Stimulated activated CD4-positive, alpha-beta T cell treated with anti-CD3 and anti-CD28 coated beads, TNF-alpha, amount 100 ng/mL, for 1 hour (primary cell): ENCODE results near the gene MBD6.
A peak's percentile ranks its signal among the peaks of the same experiment; 100 is the strongest.

Experiments used
- DNase-seq, 3 donors: peaks; one replicate each; pipeline ENCODE4 v3.0.0-alpha.2; 2020; ENCODE audit warnings: low read depth in 3 of 3, low spot score in 1 of 3

Gene MBD6

DNA sequence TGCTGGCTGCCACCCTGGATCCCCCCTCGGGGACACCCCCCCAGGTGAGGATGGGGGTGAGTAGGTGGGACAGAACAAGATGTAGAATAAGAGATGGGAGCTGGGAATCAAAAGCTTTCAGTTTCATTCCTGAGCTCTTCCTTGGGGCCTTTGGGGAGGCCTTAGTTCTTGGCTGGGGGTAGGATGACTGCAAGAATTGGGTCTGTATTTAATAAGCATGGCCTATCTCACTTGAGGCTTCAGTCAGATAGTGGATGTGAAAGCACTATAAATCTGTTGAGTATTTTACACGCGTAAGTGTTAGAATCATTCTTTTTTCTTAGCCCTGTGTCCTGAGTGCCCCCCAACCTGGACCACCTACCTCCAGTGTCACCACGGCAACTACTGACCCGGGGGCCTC is 4.6 kb downstream of the MBD6 start:
- no peak for DNase-seq

DNA sequence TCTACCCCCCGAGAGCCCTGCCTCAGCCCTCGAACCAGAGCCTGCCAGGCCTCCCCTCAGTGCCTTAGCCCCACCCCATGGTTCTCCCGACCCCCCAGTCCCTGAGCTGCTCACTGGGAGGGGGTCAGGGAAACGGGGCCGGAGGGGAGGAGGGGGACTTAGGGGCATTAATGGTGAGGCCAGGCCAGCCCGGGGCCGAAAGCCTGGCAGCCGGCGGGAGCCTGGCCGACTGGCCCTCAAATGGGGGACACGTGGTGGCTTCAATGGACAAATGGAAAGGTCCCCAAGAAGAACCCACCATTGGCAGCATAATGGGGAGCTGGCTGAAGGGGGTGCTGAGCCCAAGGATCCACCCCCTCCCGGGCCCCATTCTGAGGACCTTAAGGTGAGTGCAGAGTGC is 5.6 kb downstream of the MBD6 start:
- DNase-seq = no peak

DNA sequence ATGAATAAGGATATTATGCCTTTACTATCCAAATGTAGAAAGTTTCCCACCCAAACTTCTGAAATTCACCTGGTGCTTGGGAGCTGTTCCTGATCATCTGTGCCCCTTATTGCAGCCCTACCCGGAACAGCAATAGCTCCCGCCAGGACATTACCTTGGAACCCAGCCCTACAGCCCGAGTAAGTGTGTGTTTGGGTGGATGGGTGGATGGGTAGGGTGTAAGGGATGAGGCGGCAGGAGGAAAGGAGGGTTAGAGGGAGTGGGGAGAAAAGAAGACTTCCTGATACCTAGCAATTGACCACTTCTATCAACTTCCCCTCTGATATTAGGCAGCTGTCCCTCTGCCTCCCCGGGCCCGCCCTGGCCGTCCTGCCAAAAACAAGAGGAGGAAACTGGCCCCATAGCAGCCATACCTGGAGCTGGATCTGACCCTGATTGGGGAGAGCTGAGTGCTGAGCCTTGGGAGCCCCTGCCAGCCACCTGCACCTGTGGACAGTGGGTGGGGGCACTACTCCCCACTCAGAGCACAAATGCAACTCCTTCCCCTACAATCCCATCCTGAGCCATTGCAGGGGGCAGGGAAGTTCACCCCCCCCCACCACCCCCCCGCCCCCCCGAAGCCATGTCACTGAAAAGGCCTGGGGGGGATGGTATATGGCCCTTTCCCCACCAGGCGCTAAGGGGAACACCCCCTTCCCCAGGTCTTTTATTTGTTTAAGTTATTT is 6.4 kb downstream of the MBD6 start:
- no peak for DNase-seq

DNA sequence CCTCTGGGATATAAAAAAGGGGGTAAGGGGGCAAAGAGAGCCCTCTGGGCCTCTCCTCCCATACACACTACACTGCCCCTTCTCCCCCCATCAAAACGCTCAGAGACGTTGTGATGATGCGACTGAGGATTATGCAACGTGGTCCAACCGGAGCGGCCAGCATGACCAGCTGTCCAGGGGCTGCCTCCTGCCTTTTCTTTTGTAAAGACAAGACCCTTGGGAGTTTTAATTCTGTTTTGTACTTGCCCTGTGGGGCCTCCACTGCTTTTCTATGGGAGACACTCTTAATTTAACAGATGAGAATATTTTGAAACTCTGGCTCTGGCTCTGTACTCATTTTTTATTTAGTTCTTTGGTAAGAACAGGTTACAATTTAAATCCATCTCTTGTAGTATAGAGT is 7.2 kb downstream of the MBD6 start:
- no peak for DNase-seq

DNA sequence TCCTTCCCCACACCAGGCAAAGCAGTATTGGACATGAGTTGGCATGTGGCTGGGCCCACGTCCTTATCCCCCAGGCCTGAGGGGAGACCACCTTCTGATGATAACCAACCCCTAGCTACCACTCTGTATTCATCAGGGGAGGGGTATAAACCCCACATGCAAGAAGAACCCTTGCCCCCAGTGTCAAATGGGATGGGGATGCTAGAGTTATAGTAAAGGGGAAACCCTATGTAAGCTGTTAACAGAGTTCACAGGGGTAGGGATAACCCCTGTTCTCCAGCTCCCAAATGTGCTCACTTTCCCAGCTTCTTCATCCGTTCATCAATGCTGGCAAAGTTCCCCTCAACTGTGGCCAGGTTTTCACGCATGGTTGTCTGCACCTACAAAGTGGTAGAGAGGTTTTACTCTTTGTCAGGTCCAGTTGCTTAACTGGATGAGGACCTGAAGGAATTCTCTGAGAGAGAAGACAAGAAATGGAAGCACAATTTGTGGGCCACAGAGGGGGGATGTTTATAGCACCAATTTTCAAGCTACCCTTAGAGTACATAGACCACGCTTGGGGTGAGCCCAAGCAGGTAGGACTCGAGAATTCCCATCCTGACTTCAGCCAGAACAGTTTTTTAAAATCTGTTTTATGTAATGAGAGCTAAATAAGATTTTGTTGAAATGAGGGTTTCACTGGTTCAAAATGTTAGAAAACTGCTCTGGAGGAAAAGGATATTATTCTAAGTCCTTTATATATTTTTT is 7.9 kb downstream of the MBD6 start:
- no peak for DNase-seq

DNA sequence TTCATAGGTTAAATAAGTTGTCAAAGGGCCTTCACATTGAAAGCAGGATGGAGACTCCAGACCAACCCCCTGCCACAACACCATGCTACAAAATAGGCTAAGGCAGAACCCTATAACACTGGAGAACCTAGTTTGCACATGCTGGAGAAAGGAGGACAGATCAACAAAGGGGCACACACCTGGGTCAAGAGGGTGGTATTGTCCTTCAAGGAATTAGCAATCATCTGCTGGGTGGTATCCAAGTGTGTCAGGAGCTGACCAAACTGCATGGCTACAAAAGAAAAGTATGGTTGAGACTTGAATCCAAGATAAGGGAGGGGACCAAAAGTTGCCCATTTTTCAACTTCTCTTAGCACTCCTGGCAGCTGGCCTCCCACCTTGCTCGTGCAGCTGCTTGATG is 9.2 kb downstream of the MBD6 start:
- DNase-seq = no peak

DNA sequence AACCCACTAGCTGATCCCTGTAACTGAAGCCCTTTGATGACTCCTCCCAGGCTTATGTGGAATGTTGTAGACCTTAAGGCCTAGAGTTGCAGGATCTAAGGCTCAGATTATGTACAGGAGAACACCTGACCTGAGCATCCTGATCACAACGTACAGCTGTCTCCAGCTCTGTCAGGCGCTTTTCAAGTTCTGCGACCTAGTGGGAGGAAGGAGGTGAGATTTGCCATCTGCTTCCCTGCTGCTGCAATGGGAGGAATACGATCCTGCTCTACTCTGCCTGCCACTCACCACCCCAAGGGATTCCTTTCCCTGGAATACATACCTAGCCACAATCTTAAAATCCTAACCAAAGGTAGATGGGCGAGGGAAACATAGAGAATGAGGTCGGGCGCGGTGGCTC is 10.5 kb downstream of the MBD6 start:
- no peak for DNase-seq

DNA sequence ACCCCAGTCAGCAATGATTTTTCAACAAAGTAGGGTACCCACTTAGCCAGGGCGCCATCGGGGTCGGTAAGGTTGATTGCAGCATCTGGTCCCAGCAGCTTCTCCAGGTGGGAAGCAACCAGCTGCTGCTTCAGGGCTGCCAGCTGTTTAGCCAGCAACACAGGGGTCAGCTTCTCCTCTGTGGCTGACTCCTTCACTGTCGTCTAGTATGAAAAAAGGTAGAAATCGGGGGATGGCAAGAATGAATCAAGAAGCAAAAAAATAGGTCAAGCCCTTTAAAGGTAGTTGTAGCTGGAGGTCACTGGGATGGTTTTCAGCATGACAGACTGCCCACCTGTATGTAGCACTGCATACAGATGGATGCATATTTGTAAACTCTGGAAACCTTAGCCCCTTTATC is 11.6 kb downstream of the MBD6 start:
- no peak for DNase-seq

DNA sequence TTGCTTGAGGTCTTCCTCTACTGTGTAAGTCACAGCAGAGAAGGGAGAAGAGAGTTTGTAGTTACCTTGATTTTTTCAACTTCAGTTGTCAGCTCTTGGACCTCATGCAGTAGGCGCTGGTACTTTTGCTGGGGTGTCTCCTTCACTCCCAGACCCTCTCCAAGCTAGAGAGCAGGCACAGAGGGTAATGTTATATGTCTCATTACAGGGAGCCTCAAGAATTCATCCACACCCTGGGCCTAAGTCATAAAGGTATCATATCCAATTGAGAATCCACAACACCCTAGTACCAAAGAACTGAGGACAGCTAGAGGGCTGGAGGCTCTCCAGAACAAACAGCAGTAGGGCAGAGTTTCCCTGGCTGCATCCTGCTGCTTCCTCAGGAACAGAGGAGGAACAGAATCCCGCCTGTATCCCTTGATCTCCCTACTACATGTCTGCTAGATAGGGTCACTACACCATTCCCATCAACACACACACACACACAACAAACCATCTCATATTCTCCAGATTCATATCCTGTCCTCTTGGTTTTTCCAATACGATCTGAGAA is 12.4 kb downstream of the MBD6 start:
- no peak for DNase-seq

DNA sequence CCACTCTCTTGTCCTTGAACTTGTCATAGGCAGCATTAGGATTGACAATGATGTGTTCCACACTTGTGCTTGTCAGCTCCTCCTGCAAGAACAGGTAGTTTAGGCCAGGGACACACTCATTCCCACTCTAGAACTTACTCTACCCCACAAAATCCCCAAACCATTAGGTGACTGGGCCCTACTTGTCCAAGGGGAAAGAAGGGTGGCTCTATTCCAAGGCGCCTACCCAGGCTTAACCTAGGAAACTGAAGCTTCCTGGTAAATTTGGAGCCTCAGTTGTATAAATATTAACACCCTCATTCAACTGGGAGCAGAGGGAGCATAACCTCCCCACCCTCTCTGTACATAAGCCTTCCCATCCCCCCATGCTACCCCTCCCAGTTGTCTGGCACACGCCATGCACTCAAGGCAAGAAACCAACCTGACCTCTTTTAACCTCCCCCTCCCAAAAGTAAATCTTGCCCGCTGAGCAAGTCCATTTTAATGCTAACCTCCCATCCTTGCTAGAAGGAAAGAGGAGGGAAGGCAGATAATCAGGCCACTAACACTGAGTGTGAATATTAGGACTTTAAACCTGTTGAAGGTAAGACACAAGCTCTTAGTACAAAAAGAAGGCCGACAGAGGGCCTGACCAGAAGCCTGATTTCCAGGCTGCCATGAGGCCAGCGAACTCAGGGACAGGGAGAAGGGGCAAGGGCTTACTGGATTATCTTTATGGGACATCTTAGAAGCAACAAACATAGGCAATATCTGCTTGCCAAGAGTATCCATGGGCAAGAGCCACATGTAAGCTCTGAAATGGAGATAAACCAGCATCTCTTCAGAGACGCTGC is 13.4 kb downstream of the MBD6 start:
- DNase-seq = no peak

DNA sequence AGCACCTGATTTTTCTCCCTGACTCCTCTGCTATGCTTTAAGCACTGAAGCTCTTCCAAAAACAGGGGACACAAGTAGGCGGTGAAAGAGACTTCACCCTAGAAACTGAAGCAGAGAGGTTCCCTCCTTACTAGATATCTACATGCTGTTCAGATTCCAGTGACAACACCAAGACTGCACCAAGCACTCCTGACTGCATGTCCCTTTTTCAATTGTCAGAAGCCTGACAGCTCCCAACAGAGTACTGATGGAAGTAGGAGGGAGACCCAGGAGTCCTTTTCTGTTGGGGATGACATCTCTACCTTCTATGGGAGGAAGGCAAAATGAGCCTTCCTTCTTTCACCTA is 13.9 kb downstream of the MBD6 start:
- DNase-seq = no peak

DNA sequence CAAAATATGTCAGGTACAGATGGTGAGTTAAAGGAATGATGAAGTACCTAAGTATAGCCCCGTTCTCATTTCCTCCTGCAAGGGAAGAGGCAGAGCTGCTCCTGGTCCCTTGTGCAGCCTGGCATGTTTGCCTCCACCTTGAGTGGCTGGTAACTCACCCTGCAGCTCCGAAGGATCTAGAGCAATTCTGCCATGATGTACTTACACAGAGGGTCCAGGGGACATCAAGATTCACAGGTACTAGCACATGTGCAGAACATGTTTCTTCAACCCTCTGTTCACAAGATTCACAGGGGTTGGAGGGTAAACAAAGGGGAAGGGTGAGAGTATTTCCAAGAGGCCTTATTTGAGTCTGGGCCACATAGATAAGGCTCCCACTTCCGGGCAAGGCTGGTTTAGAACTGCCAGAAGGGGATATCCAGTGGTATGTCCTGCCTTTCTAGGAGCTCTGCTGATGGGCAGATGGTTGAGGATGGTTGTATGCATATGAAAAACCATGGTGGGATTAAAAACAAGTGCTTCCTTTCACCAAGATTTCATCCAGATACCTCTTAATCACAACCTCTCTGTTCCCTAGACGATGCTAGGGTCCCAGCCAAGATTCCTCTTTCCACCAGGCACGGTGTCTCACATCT is 16.6 kb downstream of the MBD6 start:
- DNase-seq = no peak

DNA sequence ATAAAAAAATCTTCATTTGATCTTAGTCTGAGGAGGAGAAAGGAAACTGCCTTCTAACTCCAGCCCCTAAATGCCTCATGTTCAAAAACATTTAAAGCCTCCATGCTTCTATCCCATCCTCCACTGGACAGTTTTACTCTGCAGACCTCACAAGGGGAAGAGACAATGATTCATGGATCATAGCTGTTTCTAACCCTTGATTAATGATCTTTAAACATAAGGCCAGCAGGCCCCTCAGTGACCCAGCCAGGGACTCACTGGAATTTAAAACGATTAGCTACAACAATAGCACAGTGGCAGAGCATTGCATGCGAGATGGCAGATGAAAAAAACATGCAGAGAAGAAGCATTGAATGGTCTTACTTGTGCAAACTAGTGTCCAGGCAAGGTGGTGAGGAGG is 18.4 kb downstream of the MBD6 start:
- no peak for DNase-seq

DNA sequence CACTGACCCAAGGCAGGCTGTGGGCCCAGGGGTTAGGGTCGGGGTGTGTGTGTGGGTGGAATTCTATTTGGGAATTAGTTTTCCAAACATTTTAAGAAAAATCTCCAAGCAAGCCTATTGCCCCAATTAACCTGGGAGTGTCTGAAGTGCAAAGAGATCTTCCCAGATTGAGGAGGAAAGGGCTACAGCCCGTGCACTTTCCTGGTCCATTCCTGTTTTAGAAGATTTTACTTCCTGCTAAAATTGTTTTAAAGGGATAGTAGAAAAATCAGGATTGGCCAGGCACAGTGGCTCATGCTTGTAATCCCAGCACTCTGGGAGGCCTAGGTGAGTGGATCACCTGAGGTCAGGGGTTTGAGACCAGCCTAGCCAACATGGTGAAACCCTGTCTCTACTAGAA is 19.1 kb downstream of the MBD6 start:
- no peak for DNase-seq

DNA sequence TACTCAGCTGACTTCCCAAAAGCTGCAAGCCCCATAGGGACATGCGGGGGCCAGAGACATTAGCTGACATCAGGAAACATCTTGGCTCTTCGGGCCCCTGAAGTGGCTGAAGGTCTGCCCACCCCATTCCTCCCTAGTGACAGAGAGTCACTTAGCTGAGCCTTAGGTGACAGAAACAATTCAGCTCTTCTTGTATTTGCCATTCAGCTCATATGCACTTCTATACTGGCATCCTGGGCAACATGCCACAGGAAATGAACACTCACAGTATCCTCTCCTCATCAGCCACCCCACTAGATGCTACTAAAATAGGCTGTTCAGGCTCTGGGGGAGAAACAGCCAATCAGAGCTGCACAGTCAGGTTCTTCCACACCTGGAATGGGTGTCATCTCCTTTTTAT is 21.0 kb downstream of the MBD6 start:
- DNase-seq = no peak

DNA sequence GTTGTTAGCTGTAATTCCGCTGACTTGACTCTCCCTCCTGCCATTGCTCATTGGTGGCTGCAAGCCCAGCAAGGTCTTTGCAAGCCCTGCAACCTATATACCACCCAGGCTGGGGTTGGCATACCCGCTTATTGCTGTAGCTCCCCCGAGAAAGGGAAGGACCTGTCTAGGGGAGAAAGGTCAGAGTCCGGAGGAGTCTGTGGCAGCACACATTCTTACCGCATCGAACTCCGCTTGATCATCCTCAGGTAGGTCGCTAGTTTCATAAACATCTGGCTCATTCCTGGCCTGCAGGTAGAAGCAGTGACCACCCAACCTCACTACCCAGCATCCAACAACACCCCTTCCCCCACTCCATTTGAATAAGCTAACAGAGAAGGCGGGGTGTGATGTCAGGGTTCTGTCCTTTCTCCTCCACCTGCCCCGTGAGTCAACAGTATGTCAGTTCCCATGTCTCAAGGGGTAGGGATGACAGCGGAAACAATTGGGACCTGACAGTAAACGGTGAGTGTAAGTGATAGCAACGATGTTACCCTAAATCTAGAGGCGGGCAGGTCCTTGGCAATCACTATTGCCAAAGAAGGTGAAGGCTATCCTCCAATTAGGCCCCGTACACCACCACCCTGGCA is 23.3 kb downstream of the MBD6 start:
- no peak for DNase-seq

DNA sequence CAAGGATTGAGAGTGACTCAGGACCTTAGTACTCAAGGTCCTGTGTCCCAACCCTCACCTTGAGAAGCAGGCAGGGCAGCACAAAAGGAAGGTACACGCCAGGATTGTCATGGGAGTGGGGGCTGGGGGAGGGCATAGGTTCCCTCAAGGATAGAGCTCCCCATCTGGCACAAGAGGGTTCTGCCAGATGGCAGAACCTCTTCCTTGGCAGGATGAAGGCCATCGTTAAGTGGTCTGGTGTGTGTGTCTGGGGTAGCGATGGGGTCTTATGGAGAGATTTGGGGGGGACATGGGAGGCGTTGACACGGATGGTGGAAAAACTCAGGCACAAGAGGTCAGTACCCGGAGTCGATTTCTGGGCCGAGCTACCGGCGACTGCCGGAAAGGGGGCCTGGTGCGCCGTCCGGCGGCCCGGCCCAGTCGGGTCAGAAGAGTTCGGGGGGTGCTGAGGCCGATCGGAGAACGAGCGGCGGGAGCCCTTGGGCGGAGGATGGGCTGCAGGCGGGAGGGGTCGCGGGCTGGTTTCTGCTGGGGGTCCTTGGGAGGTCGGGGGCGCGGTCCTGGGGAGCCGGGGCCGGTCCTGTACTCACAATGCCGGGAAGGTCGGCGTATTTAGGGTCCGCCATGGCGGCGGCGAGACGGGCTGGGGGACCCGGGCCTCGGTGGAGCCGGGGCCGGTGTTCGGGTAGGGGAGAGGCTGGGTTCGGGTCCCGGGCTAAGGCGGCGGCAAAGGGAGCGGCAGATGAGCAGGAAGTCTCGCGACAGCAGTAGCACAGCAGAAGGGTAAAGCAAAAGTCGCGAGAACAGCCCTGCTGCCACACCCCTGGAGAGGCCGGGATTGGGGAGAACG is 24.0 kb downstream of the MBD6 start, which contains the start of gene DCTN2:
DCTN2 (minus strand) TSS at position 755 of the 850 bp plus-strand sequence; CDS start at position 626, 129 bp downstream.
- peak; percentile 80 for DNase-seq

DNA sequence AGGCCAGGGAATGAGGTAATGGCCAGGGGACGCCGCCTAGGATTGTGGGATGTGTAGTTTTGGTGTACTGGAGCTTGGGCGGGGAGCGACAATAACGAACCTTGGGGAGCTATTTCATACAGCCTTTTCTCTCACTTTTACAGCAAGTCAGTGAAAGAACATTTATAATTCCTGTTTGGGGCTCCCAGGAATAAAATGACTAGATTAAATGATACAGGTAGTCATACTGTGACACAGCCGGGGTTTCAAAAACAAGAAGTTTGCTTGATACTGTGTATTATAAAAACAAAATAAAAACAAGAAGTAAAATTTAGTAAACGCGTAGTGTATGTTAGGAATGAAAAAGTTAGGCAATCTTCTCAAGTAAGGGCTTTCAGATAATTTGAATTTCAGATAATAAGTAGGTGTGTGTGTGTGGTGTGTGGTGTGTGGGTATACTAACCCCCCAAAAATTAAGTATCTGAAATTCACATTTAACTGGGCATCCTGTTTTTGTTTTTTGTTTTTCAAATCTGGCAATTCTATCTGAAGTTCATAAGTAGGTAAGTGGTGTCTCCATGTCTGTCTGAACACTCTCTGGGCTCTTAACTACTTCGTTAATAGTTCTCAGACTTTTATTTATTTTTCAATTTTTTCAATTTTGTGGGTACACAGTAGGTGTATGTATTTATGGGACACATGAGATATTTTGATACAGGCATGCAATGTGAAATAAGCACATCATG is 24.8 kb downstream of the MBD6 start:
- no peak for DNase-seq

DNA sequence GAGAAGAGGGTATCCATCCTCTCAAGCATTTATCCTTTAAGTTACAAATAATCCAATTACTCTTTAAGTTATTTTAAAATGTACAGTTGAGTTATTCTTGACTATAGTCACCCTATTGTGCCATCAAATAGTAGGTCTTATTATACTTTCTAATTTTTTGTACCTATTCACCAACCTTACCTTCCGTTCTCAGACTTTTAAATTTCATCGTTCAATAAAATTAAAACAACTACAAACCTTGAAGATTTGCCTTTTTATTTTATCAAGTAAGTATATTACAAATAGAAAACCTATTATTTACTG is 25.3 kb downstream of the MBD6 start:
- no peak for DNase-seq
